GM18858 (cell line): ENCODE data around the gene FHIT.

Experiments used
- ATAC-seq: cut with Tn5 transposase; IDR thresholded peaks from one replicate; pipeline ENCODE4 v1.9.1; 2021; ENCODE audit not compliant: unreplicated experiment

The FHIT gene

DNA sequence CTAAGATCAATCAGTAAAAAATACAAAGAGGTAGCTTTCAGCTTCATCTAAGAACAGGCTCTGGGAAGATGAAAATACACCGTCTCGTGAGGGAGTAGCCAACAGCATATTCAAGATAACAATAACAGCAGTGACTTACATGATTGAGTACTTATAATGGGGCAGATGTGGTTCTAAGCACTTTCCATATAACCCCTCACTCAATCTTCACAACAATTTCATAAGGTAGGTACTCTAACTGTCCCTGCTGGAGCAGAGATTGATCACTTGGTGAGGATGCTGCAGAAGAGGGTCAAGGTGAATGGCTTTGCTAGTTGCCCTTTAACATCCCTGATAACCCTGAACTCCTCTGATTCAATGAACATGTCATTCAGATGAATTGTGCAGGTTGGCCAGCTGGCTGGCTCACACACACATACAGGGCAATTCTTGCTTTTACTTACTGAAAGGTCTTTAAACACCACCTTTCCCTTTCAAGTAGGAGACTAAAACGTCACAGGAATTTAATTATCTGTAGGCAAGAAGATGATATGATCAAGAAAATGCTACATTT is 1217.3 kb downstream of the FHIT start:
- ATAC-seq, result no peak

DNA sequence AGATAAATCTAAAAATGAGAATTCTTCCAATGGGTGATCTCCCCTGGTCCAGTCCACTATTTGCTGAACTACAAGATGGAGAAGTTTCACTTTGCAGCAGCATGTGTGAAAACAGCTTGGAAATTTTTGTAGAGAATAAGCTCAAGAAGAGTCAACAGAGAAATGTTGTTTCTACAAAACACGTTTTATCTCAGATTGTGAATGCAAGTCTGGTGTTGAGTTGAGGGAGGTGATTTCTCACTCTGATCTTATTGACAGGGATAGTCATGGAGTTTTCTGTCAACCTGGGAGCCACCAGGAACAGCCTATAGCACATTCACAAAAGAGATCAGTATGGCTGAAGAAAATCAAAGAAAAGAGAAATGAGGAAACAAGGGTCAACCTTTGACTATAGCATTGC is 1220.3 kb downstream of the FHIT start:
- no peak for ATAC-seq

DNA sequence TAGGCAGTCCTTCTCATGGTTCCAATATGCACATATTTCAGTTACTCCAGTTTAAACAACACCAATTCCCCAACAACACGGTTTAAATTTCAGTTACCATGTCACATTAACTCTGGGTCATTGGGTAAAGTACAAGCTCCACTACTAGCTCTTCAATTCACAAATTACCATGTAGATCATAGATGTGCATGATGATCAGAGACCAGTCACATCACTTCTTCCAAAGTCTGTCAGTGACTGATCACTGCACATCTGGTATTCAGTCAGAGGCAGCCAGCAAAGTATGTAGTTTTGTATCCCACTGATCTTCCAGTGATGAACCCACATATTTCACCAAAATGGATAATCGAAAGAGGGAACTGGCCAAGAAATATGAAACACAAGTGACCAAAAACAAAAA is 1223.0 kb downstream of the FHIT start:
- no peak for ATAC-seq

DNA sequence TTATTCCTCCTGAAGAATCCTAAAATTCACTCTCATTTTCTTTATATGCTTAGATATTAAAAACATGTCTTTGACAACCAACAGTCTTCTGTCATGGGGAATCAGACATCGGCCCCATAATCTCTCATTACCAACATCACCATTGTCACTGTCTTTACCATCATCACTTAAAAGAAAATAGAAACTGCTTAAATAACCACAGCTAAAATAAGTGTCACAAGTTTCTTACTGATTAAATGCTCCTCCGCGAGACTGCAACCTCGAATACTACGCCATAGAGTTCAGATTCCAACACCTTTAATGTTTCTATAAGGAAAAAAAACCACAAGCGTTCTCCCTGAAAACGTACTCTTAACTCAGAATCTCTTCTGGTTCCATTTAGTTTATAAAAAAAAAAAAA is 1223.9 kb downstream of the FHIT start:
- ATAC-seq, result no peak

DNA sequence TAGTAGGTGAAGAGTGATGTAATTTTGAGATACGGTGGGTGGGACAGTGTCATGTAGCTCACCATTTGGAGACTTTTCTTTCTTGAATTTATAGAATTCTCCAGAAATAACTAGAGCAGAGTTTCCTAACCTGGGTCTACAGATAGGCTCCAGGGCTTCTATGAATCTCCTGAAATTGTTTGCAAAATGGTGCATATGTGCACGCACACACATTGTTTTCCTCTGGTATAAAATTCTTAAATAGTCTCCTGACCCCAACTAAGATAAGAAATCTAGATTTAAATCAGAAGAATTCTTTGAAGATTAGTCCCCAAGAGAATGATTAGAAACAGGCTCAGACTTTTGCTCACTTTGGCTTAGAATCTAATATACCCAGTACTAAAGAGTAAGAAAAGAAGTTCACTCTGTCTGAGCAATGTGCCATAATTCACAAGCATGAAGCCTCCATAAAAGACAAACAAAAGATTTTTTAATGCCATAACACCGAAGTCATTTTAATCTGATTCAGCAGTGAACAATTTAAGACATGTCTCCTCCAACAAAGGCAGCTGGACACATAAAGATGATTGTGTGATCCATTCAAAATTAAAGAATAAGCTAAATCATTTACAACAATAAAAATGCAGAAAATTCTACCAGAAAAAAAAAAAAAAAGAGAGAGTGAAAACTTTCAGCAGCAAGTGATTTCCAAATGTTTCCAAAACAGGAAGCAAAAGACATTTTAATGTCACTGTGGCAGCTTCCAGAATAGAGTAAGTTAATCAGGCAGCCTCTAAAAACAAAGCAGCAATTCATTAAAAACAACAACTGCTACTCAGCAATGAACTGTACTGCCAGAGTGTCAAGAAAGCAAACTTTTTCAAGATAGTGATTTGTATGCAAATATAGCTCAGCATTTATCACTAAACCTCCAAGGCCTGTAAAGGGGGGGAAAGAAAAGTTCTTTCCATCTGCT is 1225.9 kb downstream of the FHIT start:
- no peak for ATAC-seq

DNA sequence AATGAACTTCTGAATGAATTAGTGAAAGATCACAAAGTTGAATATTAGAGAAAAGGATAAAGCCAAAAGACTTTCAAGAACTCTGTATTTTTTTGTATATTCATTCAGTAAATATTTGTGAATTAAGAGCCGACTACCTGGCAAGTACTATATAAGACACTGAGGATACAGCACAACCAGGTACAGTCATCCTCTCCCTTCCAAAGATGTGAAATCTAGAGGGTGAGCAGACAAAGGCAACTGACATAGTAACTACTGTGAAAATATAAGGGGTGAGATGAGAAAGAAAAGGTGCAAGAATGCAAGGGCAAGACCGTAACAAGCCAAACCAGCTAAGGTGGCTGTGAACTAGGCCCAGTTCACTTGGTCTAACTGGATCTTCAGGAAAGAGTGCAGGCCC is 1226.9 kb downstream of the FHIT start:
- ATAC-seq, result no peak

DNA sequence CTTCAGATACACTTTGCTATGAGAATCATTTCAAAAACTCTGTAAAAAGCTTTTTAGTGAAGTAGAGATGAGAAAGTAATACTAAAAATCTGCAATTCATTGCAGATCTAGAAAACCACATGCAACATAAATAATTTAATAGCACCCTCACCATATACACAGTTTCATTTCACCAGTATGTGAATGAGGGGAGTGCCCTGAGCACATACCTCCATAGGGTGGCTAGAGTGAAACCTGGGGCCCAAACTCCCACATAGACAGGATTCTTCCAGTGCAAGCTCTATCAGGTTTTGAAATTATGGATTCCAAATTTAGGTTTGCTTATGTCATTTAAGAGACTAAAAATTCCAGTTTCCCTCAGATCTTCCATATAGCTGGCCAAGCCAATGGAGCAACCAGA is 1228.1 kb downstream of the FHIT start:
- ATAC-seq, result no peak

DNA sequence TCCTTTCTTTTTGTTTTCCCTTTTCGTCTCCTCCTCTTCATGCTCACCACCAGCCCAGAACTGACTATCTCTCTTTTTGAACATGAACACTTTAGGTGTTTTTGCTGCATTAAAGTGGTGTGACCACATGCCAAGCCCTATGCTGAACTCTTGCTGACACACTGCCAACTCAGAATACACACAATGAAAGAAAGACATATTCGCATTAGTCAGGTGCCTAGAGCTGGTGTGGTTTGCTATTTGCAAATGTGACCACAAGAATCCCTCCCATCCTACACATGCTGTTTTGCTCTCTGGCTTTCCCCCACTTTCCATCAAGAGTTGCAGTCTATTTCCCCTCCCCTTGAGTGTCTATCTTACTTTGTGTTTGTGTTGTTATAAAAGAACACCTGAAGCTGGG is 1233.6 kb downstream of the FHIT start:
- peak; percentile 66 for ATAC-seq

DNA sequence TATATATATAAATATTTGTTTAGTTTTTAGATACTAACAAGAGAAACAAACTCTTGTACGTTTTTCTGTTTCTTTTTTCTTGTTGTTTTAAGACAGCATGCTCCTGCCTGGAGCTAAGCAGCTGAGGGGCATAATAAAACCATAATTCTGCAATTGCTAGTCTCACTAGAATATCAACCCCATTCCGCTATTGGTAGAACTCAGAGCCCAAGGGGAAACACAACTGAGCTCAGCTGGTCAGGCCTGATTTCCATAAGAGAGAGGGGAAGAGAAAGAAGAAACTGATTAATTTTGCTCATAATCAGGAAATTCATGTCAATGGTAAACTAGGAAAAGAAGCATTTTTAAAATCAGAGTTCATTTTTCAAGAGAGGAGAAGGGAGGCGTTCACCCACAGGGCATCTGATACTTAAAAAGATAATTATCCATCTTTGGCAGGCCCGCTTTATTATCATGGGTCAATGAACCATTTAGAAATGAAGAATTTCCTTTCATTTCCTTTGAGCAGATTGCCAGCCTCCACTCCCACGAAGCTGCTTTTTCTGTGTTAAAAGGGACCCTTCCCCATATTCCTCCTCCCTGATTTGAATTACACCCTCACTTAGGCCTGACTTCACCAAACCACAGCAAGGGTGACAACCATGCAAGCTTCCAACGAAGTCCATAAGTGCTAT is 1236.1 kb downstream of the FHIT start:
- no peak for ATAC-seq

DNA sequence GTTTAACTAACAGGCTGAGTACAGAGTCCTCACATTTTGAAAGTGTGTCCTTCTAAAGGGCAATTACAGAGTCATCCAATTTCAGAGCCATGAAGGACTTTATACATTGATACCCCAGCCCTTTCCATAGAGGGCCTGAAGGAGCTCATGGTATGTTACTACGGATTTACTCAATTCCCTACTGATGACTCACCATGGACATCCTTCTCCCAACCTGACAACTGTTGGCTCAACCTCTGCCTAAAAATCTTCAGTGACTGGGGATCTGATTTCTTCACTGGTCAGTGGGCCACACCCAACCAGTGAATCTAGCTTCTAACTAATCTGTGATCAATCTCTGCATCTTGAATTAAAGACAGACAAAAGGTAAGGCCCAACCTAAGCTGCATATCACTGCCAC is 1238.0 kb downstream of the FHIT start:
- no peak for ATAC-seq

DNA sequence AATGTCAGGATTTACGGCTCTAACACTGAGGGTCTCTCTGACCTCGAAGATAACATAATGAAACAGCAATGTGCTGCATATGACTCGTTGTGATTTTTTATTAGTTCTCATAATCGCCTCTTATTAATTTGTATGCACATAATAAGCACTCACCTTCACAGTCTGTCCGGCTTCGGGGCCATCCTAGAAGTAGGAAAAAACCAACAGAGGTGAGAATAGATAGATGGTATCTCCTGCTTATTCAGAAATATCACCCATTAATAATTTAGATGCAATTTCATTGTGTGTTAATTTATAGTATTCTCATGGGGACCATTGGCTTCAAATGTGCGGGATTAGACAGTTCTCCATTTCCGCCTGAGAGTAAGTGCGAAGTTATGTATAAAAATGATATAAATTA is 1240.0 kb downstream of the FHIT start:
- ATAC-seq, result no peak

DNA sequence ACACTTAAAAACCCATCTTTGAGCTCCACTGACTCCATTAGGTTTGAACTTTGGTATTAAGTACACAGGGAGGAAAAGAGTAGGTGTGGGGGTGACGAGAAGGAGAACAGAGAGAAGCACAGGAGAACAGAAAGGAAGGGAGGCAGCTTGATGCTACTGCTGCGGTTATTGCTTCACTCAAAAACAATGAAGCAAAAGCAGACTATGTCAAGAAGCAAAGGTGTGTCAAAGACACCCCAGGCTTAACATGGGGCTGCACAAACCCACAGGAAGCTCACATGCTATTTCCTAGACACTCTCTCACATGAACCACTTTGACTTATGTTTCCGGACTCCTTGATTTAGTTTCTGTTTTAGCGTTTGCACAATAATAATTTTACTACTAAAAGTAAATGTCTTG is 1240.5 kb downstream of the FHIT start:
- ATAC-seq, result peak; percentile 94

DNA sequence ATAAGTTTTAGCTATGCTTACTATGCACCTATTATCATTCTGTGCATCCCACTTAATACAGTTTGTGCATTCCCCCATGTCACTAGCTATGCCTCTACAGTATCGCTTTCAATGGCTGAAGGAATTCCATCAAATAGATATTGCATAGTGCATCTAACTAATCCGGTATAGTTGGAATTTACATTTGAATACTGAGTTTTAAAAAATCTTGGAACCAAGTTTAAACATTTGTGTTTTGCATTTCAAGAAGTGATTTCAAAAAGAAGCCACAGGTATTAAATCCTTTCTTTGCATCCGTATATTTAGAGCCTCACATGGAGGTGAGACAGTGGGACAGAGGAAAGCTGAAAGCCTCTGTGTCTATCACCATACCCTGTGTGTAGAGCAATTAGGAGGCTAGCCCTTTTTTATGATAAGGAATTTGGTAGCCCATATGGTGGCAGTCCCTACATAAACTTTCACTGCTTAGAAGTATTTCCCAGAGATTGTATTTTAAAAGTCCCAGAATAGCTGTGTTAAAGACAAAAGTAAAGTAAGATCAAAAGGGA is 1241.2 kb downstream of the FHIT start:
- ATAC-seq, result no peak

DNA sequence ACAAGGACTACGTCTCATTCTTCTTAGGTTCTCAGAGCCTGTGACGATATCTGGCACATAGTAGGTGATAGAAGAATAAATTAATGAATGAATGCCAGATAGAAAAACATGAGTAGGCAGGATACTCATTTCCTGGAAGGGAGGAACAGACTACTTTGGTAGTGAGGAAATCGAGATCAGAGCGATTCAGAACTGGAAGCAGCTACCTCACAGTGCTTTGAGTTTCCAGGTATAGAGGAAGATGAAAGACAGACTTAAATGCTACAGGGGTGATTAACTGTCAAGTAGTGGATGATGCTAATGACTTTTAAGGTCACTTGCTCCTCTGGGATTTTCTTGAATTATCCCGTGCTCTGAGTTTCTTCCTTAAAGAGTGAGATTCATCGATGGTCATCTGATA is 1249.9 kb downstream of the FHIT start:
- ATAC-seq, result no peak

DNA sequence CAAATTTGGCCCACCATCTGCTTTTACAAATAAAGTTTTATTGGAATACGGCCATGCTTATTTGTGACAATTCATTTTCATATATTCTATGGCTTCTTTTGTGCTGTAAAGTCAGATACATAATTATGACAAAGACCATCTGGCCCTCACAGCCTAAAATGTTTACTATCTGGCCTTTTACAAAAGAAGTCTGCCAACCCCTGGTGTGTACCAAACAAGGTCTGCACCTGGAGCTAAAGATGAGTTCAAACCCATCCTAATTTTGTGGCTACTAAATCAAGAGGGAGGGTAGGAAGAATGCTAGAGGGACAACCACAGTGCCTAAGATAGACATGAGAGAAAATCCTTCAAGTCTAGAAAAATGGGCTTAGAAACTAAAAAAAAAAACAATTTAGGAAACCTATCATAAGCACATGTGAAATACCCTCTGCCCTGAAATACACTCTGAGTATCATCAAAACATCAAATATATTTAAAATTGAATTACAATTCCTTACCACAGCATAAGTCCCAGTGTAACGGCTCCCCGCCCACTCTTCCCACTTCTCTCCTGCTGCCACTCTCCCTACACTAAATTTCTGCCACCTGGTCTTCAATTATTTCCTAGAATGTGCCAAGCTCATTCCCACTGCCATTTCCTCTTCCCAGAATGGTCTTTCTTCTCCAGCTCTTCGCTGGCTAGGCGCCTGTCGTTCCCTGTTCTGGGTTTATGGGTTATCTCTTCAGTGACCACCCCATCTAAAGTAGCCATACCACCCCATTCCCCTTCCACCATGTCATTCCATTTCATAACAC is 1250.7 kb downstream of the FHIT start:
- ATAC-seq, result no peak

DNA sequence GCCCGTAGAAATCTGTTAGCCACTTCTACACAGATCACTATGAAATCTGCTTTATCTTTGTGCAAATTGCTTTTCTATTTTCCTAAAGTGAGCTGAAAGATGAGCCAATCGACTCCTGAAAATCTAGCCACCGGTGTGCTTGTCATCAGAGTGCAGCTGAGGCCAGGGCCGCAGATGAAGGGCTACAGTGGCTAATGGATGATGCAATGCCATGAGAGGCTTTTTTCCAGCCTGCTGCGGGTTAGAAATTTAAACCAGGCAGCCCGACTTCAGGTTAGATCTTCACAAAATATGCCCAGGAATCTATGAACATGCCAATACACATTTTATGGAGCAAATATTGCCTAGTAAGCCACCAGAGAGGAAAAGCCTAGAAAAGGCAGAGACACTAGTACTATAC is 1253.2 kb downstream of the FHIT start:
- ATAC-seq, result no peak

DNA sequence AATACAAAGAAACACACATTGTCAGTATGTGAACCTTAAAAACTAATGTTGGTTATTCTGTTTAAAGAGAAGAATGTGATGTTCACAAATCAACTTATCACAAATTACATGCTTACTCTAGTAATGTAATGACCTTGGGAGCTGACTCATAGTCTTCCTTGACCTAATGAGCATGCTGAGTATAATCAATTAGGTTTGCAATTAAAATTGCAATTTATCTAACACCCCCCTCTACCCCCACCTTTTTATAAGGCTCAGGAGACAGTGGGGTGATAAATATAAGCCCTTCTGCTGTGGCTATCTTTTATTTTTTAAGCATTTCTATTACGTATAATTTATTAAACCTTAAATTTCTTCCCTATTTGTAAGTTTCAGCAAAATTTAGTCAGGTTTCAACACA is 1253.7 kb downstream of the FHIT start:
- no peak for ATAC-seq

DNA sequence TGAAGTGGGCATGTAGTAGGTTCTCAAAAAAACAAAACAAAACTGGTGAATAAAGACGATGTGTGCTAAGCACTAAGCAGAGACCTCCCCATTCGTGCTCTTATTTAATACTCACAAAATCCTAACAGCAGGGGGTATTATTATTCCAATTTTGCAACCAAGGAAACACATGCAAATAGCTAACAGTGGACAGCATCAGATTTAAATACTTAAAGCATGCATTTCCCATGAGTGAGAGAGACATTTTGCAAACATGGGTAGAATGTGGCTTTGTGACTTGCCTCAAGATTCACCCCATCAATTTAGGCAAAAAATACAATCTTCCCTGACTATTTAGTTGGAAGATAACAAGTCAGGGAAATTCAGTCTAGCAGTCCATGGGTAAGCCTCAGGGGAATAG is 1255.2 kb downstream of the FHIT start:
- no peak for ATAC-seq

DNA sequence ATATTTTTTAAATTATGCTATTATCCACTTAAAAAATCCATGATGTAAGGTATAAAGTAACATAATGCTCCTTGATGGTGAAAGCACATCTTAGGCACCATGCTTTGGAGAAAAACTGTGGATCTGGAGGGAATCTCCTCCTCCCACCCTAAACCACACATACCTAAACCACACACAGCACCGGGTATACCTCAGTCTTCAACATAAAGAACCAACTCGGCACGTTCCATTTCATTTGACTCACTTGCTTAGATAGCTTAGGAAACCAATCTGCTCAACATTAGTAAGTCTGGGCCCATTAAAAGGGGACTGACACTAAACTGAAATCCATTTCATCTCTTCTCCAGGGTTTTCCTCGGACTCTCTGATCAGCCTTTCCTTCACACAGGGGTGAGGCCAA is 1255.7 kb downstream of the FHIT start:
- no peak for ATAC-seq

DNA sequence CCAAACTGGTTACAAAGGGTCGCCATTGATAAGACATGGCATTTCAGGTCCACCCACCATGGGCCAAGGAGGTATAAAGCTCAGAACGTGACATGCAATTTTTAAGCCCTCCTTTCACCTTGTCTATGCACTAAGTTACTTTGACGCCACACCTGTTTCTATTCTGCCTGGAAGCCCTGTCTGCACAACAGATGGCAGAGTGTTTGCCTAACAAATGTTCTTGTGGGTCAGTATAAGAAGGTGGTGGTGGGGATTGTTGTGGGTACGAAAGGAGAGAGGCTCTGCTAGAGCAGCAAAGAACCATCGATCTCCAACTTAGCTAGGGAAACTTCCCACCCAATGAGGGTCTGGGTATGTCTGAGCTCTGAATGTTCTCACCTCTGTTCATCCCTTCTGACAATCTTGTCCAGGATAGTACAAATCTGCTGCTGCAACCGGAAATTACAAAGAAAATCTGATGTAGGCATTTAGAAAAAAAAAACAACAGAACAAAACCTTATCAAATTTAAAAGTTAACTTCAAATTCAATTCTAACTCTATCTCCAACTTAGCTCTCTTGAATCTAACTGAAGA is 1256.4 kb downstream of the FHIT start:
- ATAC-seq, result no peak

DNA sequence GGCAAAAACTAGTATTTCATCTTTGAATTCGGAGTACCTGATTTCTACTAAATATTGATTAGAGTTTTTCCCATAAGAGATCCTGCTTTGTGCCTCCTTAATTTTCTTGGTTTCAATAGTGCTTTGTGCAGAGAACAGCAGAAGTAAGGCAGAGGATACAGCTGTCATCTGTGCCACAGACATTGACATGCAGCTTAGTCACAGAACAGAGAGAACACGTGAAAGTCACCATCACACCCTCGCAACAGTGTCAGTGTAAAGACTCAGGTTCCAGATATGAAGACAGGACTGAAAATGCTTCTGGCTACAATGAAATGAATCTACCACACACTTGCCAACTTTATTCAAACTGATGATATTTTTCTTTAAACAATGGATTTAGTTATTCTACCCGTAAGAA is 1258.7 kb downstream of the FHIT start:
- no peak for ATAC-seq
